ENCODE results near the gene CTNNA2. TPM values are rescaled to one million over a fixed set of nuclear protein-coding genes. Genes with fewer than 3 reads are reported as not detected.
A peak's percentile ranks its signal among the peaks of the same experiment; 100 is the strongest.
"Not testable (repeated sequence)": the region's sequence is repeated elsewhere in the genome, so short reads cannot be mapped to it uniquely, and the experiment has no call there.

The CTNNA2 gene
- total RNA-seq, 1 donor from 2014 or later: 0.37 TPM

DNA sequence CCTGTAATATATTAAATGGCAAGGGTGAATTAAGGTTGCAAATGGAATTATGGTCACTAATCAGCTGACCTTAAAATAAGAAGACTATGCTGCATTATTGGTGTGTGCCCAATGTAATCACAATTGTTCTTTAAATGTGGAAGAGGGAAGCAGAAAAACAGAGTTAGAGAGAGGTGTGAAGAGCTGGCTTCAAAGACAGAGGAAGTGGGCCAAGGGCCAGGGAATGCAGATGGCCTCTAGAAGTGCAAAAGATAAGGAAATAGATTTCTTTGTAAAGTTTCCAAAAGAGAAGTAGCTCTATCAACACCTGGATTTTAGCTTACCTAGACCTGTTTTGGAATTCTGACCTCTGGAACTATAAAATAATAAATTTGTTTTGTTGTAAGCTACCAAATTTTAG lies 515.7 kb downstream of the CTNNA2 start:
- DNase-seq (ENCODE audit: low spot score): no peak

DNA sequence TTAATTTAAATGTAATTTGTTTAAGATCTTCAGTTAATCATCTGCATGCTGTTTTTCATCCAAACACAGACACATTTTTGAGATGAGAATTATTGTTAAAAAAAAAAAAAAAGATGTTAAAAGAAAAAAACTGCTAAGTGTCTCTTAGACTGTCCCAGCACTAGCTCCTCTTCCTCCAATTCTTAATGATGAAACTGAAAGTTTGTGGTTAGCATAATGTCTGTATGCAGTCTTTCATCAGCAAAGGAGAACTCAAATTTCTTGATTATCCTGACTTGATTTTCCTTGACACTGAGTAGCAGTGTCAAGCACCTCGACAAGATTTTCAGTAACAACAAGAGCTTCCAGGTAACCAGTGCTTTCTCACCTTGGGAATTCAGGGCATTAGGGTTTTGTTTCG lies 517.3 kb downstream of the CTNNA2 start:
- no peak for DNase-seq (ENCODE audit: low spot score)

- DNase-seq (ENCODE audit: low spot score): not testable (repeated sequence)
Measured at GRCh38 chr2:80032684-80033083, 519.8 kb downstream of the CTNNA2 start.

DNA sequence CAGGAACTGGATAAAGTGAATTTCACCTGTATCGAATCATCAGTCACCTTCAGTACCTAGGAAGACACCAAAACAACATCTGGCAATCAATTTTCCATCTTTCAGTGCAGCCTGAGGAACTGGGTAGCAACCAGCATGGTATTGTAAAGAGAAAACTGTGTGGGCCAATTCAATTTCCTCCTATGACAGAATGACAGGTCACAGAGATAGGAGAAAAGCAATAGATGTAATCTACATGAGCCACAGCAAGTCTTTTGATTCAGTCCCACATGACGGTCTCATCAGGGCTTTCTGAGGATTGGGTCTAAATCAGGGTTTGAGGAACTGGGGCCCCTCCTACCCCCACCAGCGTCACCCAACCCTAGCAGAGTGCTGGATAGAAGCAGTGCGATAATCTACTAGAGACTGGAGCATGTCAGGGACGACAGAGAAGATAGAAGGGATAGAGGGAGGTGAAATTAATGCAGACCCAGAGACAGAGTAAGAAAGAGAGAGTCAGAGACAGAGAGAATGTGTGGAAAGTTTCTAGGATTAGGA lies 523.0 kb downstream of the CTNNA2 start:
- DNase-seq (ENCODE audit: low spot score): no peak

GRCh38 chr2:80037310-80037709 lies 524.5 kb downstream of the CTNNA2 start:
- no peak for DNase-seq (ENCODE audit: low spot score)

GRCh38 chr2:80040226-80040625 lies 527.4 kb downstream of the CTNNA2 start:
- DNase-seq (ENCODE audit: low spot score): no peak

DNA sequence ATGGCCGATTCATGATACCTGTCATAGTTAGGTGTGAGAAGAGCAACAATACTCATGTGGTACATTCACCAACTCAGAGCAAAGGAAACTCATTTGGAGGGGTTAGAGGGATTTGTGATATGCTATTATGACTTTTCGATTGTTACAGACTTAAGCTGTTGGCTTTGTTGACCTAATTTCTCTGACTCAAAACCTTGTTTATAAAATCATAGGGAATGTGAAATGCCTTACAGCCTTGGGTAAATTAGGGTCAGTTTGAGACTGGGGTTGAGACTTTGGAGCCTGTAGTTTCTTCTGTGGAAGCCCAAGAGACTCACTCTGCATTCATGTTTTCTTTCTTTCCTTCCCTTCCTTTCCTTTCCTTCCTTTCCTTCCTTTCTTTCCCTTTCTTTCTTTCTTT lies 529.8 kb downstream of the CTNNA2 start:
- no peak for DNase-seq (ENCODE audit: low spot score)

DNA sequence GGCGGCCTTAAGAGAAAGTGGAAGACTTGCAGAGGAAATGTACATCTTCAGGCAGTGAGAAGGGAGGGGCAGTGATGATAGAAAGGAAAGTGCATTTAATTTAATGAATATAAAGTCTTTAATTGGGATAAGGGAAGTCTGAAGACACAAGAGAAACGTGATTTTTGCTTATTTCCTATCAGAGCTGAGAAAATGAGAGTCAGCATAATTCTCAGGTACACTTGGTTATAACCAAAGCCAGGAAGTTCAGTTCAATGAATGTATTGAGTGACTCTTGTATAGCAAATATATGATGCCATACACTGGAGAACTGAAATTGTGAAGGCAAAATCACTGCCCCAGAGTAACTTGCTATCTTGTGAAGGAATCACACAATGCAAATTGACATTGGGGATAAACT lies 535.4 kb downstream of the CTNNA2 start:
- no peak for DNase-seq (ENCODE audit: low spot score)

GRCh38 chr2:80050246-80050645 lies 537.4 kb downstream of the CTNNA2 start:
- DNase-seq (ENCODE audit: low spot score): no peak

DNA sequence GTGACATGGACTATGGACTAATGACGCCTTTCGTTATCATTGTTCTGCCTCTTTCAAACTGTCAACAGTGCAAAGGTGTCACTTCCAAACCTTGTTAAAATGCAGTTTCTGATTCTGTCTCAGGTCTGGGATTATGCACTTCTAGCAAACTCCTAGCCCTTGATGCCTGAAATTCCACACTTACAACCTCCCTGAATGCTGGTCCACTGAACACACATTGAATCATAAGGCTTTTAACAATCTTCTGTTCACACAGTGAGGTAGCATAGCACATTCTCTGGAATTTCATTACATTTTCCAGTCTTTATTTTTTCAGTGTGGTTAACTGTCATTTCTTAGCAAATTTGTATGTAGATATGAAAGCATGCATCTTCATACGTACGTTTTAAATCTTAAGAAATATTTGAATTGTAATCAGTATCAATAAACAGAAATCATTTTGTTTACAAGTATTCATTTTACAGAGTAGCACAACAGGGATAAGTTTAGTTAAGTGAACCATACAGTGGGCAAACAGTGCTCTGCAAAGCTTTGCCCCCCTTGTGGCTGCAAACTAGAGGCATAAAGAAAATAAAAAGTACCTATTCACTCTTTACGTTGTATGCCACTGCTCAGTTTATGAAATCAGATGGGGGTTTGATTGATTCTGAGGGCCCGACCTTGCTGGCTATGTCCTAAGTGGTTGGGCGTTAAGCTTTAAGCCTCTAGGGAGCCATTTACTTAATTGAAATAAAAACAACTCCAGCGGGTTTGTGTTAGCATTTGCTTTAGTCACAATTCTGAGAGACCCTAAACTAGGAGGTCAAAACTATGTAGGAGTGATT lies 540.9 kb downstream of the CTNNA2 start:
- no peak for DNase-seq (ENCODE audit: low spot score)

- DNase-seq (ENCODE audit: low spot score): no peak
Measured at GRCh38 chr2:80054346-80054675, 541.5 kb downstream of the CTNNA2 start.

GRCh38 chr2:80057956-80058355 lies 545.1 kb downstream of the CTNNA2 start:
- no peak for DNase-seq (ENCODE audit: low spot score)

- no peak for DNase-seq (ENCODE audit: low spot score)
Measured at GRCh38 chr2:80058562-80058961, 545.7 kb downstream of the CTNNA2 start.

- DNase-seq (ENCODE audit: low spot score): no peak
Measured at GRCh38 chr2:80059447-80059846, 546.6 kb downstream of the CTNNA2 start.

DNA sequence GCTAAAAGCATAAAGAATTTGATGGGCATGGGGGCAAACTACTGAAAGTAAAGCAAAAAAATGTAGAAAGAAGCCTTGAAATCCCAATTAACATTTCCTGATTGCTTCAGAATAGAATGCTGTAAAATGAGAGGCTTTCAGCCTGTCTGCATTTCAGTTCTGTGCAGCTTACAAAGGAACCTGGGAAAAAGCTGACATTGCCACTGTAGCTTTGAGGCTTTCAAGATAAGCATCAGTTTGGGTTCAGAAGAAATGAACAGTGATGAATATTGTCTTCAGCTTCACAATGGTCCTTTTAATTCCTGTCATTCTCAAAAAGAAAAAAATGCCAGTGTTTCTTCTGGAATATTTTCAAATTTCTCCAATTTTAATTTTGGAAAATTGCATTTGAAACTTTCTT lies 549.0 kb downstream of the CTNNA2 start:
- DNase-seq (ENCODE audit: low spot score): no peak

DNA sequence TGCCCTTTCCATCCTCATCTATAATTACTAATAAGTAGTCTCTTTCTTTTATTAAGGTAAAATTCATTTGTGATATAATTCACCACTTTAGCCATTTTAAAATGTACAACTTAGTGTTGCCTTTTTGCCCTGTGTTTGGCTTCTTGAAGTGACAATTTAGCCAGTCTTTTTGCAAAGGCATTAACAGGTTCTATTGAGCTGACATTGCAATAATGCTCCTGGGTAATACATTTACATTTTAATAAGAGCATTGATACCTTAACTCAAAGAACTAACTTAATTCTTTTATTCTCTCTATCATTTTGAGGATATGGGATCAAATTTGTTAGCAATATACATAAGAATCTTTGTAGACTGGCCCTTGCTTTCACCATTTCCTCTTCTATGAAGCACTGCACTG lies 549.4 kb downstream of the CTNNA2 start:
- DNase-seq (ENCODE audit: low spot score): no peak

DNA sequence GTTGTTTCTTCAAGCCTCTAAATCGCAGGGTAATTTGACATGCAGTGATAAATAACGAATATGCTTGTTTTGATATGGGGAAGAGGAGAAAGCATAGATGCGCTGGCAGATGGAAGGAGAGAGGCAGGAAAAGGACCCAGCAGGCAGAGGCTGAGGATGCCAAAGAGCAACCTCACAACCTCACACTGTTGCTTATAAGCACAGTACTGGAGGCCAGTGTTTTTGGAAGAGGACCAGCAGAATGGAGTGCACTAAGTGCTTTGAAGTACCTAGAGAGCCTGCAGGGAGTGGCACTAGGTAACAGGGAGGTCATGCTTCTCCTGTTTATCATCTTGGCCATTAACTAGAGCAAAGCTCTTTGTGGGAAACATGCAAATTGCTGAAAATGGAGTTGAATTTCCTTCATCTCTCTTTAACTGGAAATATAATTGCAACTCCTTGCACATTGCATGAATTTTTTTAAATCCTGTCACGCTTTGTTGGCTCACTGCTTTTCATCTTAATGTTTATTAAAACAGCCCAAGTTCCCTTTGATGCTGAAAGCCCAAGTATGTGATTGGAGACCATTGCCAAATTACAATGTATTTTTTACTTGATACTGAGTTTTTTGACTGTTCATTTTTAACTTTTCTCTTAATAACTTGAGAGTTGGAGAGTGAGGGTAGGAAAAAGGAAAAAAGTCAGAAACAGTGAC lies 555.3 kb downstream of the CTNNA2 start:
- DNase-seq (ENCODE audit: low spot score): no peak

DNA sequence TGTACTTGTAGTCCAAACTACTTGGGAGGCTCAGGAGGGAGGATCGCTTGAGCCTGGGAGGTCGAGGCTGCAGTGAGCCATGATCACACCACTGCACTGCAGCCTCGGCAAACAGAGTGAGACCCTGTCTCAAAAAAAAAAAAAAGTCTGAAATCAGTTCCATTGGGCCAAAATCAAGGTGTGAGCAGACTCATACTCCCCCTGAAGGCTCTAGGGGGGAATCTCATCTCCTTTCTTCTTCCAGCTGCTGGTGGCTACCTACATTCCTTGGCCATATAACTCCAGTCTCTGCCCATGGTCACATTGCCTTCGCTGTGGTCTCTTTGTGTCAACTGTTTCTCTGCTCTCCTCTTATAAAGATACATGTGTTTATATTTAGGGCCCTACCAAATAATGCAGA lies 557.7 kb downstream of the CTNNA2 start:
- no peak for DNase-seq (ENCODE audit: low spot score)

- DNase-seq (ENCODE audit: low spot score): no peak
Measured at GRCh38 chr2:80071941-80072340, 559.1 kb downstream of the CTNNA2 start.

DNA sequence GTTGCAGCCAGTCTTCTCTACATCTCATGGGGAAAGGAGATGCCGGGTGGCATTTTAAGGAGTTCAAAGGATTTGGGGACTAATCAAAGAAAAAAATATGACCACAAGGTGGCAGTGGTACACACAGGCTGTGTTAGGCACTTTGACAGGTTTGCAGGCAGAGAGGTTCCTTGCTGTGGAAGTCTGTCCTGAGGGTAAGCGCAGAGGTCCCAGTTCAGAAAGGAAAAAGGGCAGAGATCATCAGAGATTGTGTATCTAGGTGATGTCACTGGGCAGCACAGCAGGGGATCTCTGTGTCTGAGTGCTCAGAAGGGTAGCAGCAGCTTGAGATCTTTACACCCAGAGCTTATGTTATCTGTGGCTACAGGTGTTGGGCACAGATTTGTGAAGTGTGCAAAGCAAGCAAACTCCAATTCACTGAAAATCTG lies 560.3 kb downstream of the CTNNA2 start:
- DNase-seq (ENCODE audit: low spot score): peak; percentile 17

DNA sequence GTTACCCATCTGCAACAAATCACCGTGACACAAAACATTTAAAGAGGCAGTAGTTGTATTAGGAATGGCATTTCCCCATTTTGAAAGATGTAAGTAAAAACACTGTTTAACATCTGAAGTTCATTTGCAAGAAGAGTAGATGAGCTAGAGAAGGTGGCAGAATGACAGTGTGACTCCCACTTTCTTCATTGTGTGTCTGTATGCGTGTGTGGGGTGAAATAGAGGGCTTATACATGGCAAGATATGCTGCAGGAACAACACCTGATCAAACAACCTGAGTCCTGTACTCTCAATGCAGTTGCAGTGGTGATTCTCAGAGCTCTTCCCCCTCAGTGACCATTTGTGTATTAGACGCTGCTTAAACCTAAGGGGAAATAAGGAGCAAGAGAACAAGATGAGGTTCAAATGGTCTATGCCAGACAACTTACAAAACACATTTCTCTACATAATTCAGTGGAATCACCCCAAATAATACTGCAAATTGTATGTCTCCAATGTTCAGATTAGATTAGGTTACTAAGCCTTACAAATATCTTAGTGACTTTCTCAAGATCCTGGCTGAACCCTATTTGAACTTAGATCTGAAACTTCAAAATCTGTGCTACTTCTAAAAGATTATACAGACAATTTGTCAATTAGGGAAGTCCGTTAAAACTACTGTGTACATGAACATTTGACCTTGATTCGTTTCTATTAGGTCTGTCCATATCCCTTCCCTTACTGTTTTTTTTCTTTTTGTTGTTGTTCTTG lies 561.6 kb downstream of the CTNNA2 start:
- DNase-seq (ENCODE audit: low spot score): no peak

DNA sequence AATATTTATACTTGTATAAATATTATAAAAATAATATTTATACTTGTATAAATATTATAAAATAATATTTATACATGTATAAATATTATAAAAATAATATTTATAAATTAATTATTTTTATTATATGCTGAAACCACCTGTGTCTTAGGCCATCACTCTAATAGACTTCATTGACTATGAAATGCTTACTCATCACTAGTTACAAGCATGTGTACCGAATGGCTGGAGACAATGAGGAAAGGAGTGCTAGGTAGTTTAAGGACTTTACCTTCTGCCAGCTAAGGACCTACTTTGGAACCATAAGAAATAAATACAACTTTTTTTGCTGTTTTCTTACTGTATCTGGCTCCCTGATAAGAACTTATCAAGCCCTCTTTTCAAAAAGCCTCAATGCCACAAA lies 562.9 kb downstream of the CTNNA2 start:
- no peak for DNase-seq (ENCODE audit: low spot score)

All from mucosa of gallbladder (tissue), 1 donor.